Kidney epithelial cell (primary cell): ENCODE data around the gene MAN1B1. TPM values are rescaled to one million over a fixed set of nuclear protein-coding genes. Genes with fewer than 3 reads are reported as not detected.
A peak's percentile ranks its signal among the peaks of the same experiment; 100 is the strongest.

ENCODE experiments used
- DNase-seq: peaks from one replicate; pipeline ENCODE4 v3.0.0-alpha.2; 2010; ENCODE audit warnings: low read depth
- H3K27me3 ChIP-seq: 2 replicates; pipeline ENCODE4 v1.6.0; 2011; ENCODE audit warnings: low read length; ENCODE audit not compliant: control insufficient read depth, insufficient read depth
- H3K36me3 ChIP-seq: 2 replicates; pipeline ENCODE4 v1.5.1; 2011; ENCODE audit warnings: low read length; ENCODE audit not compliant: control insufficient read depth, insufficient read depth
- H3K4me3 ChIP-seq: 2 replicates; pipeline ENCODE4 v1.5.1; 2011; ENCODE audit warnings: low read depth, mild to moderate bottlenecking, control low read depth, low read length
- total RNA-seq: library from RNA; depleted of rRNA; stranded (reverse); fragments of >200 nt; gene quantifications from 2 replicates; pipeline ENCODE4 v1.2.3, GENCODE V29; 2015
- TF ChIP-seq, protein P1 (sequence below): IDR thresholded peaks from 2 replicates; pipeline ENCODE4 v1.5.1; 2011; ENCODE audit warnings: mild to moderate bottlenecking, moderate library complexity, low read length, control low read depth, inconsistent platforms; ENCODE audit not compliant: insufficient read depth, poor library complexity, severe bottlenecking

The MAN1B1 gene
- total RNA-seq, 1 donor from 2014 or later, result 76.8 TPM

DNA sequence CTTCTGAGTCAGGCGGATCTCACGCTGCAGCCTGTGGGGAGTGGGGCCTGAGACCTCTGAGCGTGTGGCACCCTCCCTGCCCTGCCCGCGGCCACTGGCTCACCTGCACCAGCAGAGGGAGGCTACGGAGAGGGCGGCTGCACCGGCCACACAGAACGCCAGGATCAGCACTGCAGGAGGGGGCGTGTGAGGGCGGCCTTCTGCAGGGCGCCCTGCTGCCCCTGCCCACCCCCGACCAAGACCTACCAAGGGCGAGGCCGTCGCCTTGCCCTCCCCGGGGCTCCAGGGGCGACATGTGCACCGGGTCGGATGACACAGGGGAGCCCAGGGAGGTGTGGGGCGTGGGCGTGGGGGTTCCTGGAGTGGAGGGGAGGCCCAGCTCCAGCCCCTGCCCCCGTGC, 46.2 kb upstream of the MAN1B1 start:
- TF ChIP-seq, protein P1, sequence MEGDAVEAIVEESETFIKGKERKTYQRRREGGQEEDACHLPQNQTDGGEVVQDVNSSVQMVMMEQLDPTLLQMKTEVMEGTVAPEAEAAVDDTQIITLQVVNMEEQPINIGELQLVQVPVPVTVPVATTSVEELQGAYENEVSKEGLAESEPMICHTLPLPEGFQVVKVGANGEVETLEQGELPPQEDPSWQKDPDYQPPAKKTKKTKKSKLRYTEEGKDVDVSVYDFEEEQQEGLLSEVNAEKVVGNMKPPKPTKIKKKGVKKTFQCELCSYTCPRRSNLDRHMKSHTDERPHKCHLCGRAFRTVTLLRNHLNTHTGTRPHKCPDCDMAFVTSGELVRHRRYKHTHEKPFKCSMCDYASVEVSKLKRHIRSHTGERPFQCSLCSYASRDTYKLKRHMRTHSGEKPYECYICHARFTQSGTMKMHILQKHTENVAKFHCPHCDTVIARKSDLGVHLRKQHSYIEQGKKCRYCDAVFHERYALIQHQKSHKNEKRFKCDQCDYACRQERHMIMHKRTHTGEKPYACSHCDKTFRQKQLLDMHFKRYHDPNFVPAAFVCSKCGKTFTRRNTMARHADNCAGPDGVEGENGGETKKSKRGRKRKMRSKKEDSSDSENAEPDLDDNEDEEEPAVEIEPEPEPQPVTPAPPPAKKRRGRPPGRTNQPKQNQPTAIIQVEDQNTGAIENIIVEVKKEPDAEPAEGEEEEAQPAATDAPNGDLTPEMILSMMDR, result no peak
- no peak for DNase-seq
- Histone ChIP-seq H3K27me3 (no peaks in the 10 kb centered on the region), H3K4me3 (no peak overlapping the region), H3K36me3 (no peaks in the 10 kb centered on the region)

GRCh38 chr9:137041124-137041523, 45.7 kb upstream of the MAN1B1 start:
- TF ChIP-seq, protein P1, result no peak
- H3K27me3 ChIP-seq, result no peaks in the 10 kb centered on the region
- no peak overlapping the region for H3K4me3 ChIP-seq

DNA sequence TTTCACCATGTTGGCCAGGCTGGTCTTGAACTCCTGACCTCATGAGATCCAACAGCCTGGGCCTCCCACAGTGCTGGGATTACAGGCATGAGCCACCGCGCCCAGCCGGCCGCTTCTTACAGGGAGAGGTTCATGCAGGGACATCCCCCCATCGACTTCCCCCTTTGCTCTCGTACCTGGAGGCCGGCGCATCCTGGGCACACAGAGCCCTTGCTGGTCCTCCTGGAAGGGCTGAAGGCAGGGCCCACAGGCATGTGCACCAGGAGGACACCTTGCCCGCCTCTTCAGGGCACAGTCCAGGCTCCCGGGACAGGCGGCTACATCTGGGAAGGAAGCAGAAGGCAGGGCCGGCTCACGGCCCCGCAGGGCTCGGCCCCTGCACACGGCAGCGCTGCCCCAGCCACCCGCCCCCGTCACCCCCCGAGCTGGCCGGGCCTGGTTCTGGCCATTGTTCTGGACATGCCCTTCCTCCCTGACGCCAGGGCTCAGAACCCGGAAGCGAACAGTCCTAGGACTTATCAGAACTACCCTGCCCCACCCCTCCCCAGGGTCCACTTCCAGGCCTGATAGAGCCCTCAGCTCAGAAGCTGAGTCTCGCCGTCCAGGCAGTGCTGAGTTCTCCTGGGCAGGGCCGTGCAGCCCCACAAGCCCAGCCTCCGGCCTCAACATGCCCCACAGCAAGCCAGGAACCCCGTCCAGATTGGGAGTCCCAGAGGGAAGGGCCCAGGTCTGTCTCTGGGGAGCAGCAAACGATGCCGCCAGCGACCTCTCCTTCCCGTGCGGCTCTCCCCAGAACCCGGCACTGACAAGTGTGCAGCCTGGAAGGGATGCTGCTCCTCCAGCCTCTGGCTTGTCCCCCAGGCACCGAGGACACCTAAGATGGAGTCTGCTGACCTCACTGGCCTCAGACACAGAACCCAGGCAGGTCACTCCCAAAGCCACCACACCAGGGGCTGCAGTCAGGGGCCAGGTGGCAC, 43.7 kb upstream of the MAN1B1 start:
- H3K4me3 ChIP-seq, result no peak overlapping the region
- TF ChIP-seq, protein P1, result no peak
- no peaks in the 10 kb centered on the region for H3K36me3 ChIP-seq
- H3K27me3 ChIP-seq, result peaks cover 12% of the 10 kb centered on the region
- DNase-seq, result no peak

More at GRCh38 chr9:137041124-137041523, 45.7 kb upstream of the MAN1B1 start:
- no peak for DNase-seq
- H3K36me3 ChIP-seq, result no peaks in the 10 kb centered on the region

DNA sequence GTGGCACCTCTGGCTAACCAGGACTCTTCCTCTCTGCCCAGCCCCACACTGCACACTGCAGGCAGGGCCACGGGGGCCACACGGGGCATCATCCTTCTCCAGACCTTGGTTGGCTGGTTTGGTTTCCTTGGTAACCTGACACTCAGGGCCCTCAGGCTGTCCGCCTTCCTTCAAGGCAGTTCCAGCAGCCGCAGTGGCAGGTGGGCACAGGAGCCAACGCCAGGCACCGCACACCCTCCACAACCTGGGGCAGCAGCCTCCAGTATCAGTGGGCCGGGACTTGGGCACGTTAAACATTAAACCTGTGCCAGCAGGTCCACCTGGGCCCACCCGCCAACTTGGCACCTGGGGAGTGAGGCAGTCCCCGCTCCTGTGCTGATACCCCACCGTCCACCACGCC, 42.7 kb upstream of the MAN1B1 start:
- H3K4me3 ChIP-seq, result peak overlapping the region; percentile 14

DNA sequence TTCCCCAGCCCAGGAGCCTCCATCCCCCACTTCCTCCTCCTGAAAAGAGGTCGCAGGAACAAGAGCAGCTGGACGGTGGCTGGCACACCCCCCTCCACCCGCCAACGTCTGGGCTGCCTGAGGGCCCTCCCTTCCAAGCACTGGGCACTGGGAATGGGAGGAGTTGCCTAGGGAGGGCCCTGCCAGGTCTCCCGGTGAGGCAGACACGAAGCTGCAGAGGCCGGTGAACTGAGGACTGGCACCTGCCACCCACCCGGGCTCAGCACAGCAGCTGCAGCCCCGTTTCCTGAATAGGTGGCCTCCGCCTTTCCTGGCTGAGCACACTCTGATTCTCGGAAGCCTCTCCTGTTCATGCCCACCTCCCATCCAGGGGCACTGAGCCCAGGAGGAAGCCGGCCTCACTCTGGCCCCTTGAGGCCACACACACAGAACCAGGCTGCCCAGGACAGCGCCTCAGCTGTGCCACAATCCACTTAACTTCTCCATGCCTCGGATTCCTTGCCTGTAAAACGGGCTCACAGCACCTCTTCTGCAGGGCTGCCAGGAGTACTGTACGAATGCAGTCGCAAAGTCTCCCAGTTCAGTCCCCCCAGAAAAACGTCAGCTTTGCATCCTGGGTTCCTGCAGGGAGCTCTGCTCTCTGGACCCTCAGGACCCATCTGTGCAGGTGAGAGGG, 42.1 kb upstream of the MAN1B1 start:
- Histone ChIP-seq H3K27me3 (peaks cover 27% of the 10 kb centered on the region), H3K4me3 (peak overlapping the region; percentile 52), H3K36me3 (no peaks in the 10 kb centered on the region)
- TF ChIP-seq, protein P1, result no peak
- DNase-seq, result no peak

More for the DNA sequence above, 42.7 kb upstream of the MAN1B1 start:
- Histone ChIP-seq H3K27me3 (peaks cover 21% of the 10 kb centered on the region), H3K36me3 (no peaks in the 10 kb centered on the region)
- TF ChIP-seq, protein P1, result no peak
- no peak for DNase-seq
